Lower lobe of right lung (tissue), 2 donors: ENCODE data around the gene INPP4B. TPM values are rescaled to one million over a fixed set of nuclear protein-coding genes. Genes with fewer than 3 reads are reported as not detected.

ENCODE experiments used
- ATAC-seq, 2 donors: fragments of 200-7000 bp; cut with Tn5 transposase; one replicate each; pipeline ENCODE4 v1.9.1; 2020 to 2022; ENCODE audit warnings: mild to moderate bottlenecking in 2 of 2, moderate library complexity in 2 of 2
- DNase-seq: peaks from one replicate; pipeline ENCODE4 v3.0.0-alpha.2; 2020
- H3K27ac ChIP-seq: fragments of 200-600 bp; one replicate; pipeline ENCODE4 v1.8.0; 2022
- H3K27me3 ChIP-seq: fragments of 200-600 bp; one replicate; pipeline ENCODE4 v1.8.0; 2022; ENCODE audit warnings: low read depth
- H3K36me3 ChIP-seq: fragments of 200-600 bp; one replicate; pipeline ENCODE4 v1.8.0; 2022; ENCODE audit warnings: mild to moderate bottlenecking
- H3K4me1 ChIP-seq: fragments of 200-600 bp; one replicate; pipeline ENCODE4 v1.8.0; 2022
- H3K4me3 ChIP-seq: fragments of 200-600 bp; one replicate; pipeline ENCODE4 v1.8.0; 2022; ENCODE audit warnings: mild to moderate bottlenecking
- H3K9me3 ChIP-seq: fragments of 200-600 bp; one replicate; pipeline ENCODE4 v1.8.0; 2022
- CTCF ChIP-seq: fragments of 200-600 bp; IDR thresholded peaks from one replicate; pipeline ENCODE4 v1.8.0; 2022; ENCODE audit warnings: antibody characterized with exemption, mild to moderate bottlenecking
- intact Hi-C: fragments of 100-400 bp; cut with DNase I; formaldehyde crosslinking; loops from one replicate; pipeline ENCODE4 v1.11.0; 2022
- total RNA-seq: library from RNA; stranded (reverse); fragmentation: NEBNext Ultra II Directional; extraction: Animal tissue kit (Norgen Biotek cat#: 25700); gene quantifications from one replicate; pipeline ENCODE4 v1.2.1, GENCODE V29; 2021
- donor health status: DM: no; HTN: yes; CAD: no; lungs with severe emphysema.

Gene INPP4B
- total RNA-seq, 1 donor from 2014 or later: 12.1 TPM

DNA sequence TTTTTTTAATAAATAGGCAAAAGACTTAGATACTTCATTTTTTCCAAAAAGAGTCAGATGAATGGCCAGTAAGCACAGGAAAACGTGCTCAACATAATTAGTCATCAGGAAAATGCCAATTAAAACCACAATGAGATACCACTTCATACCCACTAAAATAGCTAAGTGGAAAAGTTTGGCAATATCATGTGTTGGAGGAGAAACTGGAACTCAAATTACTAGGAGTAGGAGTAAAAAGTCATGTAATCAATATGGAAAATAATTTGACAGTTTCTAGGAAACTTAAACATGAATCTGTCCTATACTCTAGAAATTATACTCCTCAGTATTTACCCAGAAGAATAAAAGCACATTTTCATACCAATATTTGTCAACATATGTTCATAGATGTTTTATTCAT is 449.8 kb downstream of the INPP4B start:
- no peak for TF ChIP-seq CTCF
- no peak for ATAC-seq
- Histone ChIP-seq H3K9me3 (no peaks in the 10 kb centered on the region), H3K4me1 (no peaks in the 10 kb centered on the region), H3K36me3 (no peaks in the 10 kb centered on the region), H3K27ac (no peak overlapping the region), H3K4me3 (no peak overlapping the region), H3K27me3 (no peaks in the 10 kb centered on the region)
- DNase-seq: no peak
- intact Hi-C loops: no loop called here

GRCh38 chr4:142393127-142393526 is 453.0 kb downstream of the INPP4B start:
- H3K27me3 ChIP-seq: no peaks in the 10 kb centered on the region
- TF ChIP-seq CTCF: no peak
- intact Hi-C loops: no loop called here
- no peak for DNase-seq
- no peaks in the 10 kb centered on the region for H3K4me1 ChIP-seq
- H3K36me3 ChIP-seq: no peaks in the 10 kb centered on the region
- no peak for ATAC-seq
- no peak overlapping the region for H3K4me3 ChIP-seq
- H3K9me3 ChIP-seq: no peaks in the 10 kb centered on the region
- H3K27ac ChIP-seq: no peak overlapping the region

DNA sequence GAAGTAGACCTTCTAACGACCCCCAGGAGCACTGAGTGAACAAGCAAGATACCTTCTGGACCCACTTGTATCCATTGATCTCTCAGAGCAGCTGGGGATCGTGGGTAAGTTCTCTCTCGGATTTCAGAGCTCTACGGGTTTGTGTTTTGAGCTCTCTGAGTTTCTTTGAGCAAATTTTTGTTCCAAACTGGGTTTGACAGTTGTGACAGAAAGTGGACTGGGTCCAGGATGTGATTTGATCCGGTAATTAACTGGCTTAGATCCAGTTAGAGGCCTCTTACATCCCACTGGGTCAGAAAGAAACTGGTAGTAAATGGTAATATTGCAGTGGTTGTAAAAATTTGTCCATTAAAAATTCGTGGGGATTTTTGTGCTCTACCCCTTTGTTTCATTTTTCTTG is 459.2 kb downstream of the INPP4B start:
- Histone ChIP-seq H3K4me1 (no peaks in the 10 kb centered on the region), H3K9me3 (no peaks in the 10 kb centered on the region), H3K4me3 (no peak overlapping the region), H3K27me3 (no peaks in the 10 kb centered on the region), H3K36me3 (no peaks in the 10 kb centered on the region), H3K27ac (no peak overlapping the region)
- DNase-seq: no peak
- intact Hi-C loops: no loop called here
- no peak for ATAC-seq
- TF ChIP-seq CTCF: no peak

DNA sequence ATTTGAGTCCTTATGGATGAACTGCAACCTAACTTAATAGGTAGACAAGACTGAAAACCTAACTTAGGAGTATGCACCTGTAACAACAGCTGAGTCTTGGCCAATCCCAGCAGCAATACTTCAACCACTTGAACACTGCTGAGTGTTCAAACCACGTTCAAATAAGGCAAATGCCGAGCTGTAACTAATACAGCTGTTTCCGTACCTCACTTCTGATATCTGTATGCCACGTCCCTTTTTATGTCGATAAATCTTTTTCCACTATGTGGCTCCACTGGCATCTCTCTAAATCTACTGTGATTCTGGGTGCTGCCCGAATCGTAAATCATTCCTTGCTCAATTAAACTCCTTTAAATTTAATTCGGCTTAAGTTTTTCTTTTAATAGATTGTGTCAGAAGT is 459.7 kb downstream of the INPP4B start:
- TF ChIP-seq CTCF: no peak
- Histone ChIP-seq H3K9me3 (no peaks in the 10 kb centered on the region), H3K27me3 (no peaks in the 10 kb centered on the region), H3K4me3 (no peak overlapping the region), H3K36me3 (no peaks in the 10 kb centered on the region), H3K27ac (no peak overlapping the region), H3K4me1 (no peaks in the 10 kb centered on the region)
- DNase-seq (no peak), ATAC-seq (no peak)
- intact Hi-C loops: no loop called here

- intact Hi-C loops: no loop called here
- H3K27ac ChIP-seq: no peak overlapping the region
- no peak for DNase-seq
- H3K4me1 ChIP-seq: no peaks in the 10 kb centered on the region
- H3K4me3 ChIP-seq: no peak overlapping the region
- H3K9me3 ChIP-seq: no peaks in the 10 kb centered on the region
- no peaks in the 10 kb centered on the region for H3K36me3 ChIP-seq
- no peaks in the 10 kb centered on the region for H3K27me3 ChIP-seq
- no peak for ATAC-seq
- TF ChIP-seq CTCF: no peak
Measured at GRCh38 chr4:142383800-142384470, 462.2 kb downstream of the INPP4B start.
